ENCODE measurements around the gene PARD3. TPM values are rescaled to one million over a fixed set of nuclear protein-coding genes. Genes with fewer than 3 reads are reported as not detected.

Gene PARD3
- total RNA-seq, 1 experiment from 2014 or later = 24.3 TPM

DNA sequence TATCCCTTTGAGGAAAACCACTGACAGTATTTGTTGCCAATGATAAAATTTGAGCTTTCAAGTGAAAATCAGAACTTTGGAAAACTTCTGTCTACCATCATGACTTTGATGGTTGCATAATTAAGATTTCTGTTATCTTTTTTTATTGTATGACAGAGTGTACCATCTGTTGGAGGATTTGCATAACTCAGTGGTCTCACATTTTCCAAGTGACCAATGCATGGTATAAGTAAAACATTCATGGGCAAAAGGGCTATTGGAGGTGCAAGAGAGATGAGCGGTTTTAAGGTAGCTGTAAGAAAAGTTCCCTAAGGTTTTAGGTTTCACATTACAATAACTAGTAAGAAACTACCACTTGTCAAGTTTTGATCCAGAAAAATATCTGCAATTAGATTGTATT, 625.3 kb downstream of the PARD3 start:
- no peak for DNase-seq (ENCODE audit: low spot score)

DNA sequence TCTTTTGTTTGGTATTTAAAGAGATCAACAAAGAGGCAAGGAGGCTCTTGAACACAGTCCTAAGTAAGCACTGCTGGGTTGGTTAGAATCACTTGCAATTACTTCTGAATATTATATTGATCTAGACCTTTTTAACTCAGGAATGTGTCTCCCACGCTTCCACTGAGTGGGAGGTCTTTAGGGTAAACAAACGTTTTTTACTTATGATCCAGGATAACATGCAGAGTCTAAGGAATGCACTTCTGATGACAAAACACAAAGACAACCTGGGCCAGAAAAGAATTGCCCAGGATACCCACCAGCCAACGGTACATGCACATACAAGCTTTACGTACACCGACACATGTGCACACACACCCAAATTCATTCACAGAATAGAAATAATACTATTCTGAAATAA, 626.9 kb downstream of the PARD3 start:
- no peak for DNase-seq (ENCODE audit: low spot score)

DNA sequence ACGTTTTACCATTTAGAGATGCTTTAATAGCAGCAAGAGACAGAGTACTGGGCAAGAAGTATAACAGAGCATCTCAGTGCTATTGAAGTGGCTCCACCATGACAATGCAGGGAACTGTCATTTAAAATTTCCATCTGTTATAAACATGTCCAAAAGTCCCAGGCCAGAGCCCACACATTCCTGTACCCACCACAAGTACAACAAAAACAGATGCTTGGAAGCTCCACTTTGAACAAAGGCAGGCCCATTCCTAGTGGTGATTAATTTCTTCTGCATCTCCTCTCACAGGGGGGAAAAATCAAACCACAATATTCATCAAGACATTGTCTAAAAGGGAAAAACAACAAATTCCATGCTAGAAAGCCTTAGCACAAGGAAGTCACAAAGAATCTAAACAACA, 627.9 kb downstream of the PARD3 start:
- DNase-seq (ENCODE audit: low spot score) = no peak

DNA sequence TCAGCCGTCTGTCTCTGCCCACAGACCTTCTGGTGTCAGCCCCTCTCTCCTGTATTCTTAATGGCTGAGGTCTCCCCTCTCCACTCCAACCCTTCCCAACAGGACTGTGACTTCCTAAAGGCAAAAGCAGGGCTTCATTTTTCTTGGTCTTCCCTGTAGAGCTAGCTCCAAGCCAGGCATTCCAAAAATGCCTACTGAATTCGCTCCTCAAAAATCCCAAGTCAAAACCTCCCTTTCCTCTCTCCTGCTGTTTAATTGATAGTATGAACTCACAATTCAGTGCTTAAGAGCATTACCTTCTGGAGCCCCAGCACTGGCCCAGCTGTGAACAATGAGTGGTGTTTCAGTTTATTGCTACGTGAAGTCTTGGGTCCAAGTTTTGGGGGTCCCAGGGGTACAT, 628.4 kb downstream of the PARD3 start:
- DNase-seq (ENCODE audit: low spot score) = no peak

DNA sequence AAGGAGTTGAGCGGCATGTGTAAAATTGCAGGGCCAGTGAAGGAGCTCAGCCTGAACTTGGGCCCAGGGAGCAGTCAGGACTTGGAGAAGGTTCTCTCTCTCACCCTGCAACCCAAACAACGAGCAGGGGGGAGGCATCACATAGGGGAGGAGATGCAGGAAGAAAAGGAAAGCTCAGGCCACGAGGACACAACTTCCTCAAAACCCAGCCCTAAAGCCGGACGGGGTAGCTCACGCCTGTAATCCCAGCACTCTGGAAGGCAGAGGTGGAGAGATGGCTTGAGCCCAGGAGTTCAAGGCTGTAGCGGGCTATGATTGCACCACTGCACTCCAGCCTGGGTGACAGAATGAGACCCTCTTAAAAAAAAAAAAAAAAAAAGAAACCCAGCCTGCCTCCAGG, 629.1 kb downstream of the PARD3 start:
- no peak for DNase-seq (ENCODE audit: low spot score)

DNA sequence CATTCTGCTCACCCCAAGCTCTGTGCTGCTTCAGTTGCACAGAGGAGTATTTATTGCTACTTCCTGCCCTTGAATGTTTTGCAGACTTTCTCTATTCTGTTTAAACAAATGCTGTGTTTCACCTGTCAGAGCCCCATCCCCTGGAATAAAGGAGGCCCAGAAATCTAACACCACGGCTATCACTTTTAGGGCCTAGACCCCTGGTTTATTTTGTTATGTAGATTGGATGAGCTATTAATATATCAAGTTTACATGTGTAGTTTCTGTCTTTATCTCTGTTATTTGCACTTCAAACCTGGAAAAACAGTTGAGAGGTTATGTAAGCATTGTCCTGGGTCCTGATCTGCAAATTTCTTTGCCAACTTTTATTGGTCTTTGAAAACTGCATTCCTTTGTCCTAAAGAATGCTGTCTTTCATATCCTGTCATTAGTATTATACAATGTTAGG, 630.1 kb downstream of the PARD3 start:
- peak; percentile 12 for DNase-seq (ENCODE audit: low spot score)

DNA sequence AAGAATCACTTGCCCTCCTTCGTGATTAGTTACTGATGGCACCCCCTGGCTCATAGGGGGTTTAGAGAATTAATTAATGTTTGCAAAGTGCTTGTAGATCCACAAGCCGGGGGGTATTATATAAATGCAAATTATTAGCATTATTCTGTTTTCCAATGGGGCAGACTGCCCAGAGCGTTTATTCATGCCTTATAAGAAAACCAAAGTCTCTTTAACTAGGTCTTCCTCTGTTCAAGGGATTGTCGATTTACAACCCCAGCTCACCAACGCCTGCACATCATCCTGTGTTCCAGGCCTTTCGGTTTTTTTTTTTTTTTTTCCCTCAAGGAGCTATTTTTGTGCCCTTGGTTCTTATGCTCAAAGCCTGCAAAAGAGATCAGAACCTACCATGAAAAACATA, 630.7 kb downstream of the PARD3 start:
- no peak for DNase-seq (ENCODE audit: low spot score)

DNA sequence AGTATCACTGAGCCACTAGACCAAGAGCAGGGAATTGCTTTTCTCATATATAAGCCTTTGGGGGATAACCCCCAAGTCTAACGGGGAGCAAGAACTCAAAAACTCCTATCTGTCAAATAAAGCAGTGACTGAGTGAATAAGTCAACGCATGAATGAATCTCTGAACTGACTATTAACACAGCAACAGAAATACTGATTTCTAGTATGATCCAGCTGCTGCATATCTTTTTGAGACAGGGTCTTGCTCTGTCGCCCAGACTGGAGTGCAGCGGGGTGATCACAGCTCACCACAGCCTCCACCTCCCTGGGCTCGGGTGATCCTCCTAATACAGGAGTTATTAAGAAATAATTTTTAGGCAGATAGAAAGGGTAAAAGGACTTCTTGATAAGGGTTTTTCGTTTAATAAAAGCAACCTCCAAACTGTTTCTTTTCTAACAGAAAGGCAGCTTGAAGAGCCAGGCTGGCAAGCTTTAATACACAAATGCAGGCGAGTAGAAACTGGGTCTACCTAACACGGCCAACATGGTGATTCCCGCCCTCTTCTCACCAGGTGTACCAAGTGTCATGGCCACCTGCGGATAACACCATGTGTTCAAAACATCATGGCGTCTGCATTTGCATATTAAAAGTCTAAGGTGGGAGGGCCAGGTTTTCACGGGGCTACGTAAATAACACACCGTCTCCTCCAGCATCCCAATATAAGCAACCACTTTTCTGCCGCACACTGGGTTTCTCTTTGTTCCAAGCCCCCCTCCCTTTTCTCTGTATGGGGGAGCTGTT, 631.9 kb downstream of the PARD3 start:
- DNase-seq (ENCODE audit: low spot score) = no peak

DNA sequence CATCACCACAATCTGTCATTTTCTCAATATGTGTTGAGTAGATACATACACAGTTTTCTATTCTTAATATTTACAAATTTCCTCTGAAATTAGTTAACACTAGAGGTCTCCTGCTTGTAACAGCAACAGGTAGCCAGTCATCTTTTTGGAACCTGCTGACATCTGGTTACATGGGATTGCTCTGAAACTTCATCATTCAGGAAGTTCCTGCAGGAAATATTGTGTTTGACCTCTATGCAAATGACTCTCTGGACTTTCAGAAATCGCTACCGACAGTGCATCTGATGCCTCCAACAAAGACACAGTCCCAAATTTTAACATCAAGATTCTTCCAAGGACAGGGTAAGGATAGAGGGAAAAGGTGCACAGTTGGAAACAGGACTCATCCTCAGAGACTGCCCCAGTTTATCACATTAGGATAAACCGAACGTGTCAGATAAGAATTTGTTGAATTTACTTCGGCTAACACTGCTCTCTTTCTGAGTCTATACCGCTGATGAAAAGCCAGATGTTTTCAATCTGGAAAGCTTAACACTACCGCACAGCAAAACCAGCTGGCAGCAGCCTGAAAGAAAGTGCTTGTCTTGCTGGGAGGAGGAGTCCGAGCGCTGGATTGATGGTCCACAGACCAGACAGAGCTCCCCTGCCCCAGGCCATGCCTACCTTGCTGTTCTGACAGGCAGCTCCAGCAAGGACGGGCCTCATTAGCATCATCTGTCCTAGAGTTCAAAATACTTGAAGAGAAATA, 633.4 kb downstream of the PARD3 start:
- DNase-seq (ENCODE audit: low spot score) = no peak

DNA sequence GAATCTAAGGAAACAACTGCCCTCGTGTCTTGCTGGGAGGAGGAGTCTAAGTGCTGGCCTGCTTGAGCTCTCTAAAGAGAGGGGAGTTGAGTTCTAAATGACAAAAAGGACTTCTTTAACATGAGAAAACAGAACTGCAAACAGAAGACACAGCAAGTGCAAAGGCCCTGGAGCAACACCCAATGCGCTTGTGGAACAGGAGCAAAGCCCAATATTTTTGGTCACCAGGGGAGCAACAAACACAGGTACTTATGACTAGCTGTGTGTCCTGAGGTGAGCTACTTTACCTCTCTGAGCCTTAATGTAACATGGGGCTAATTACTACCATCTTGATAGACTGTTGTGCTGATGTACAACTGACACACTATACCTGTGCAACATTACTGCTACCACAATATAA, 634.3 kb downstream of the PARD3 start:
- no peak for DNase-seq (ENCODE audit: low spot score)

DNA sequence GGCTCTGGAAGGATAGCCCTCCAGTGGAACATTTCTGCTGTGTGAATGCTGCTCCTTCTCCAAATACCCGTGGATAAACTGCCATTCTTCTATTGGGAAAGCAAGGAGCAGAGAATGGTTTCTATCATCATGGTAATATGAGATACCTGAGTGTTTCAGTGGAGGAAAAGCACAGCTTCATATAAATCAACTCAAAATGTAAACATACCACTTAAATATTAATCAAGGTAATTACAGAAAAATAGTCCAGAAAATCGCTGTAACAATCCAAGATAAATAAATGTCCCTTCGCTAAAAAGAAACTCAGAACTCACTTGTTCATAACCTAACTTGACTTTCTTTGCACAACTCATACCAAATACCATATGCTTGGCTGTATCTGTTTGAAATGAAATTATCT, 635.8 kb downstream of the PARD3 start:
- no peak for DNase-seq (ENCODE audit: low spot score)

DNA sequence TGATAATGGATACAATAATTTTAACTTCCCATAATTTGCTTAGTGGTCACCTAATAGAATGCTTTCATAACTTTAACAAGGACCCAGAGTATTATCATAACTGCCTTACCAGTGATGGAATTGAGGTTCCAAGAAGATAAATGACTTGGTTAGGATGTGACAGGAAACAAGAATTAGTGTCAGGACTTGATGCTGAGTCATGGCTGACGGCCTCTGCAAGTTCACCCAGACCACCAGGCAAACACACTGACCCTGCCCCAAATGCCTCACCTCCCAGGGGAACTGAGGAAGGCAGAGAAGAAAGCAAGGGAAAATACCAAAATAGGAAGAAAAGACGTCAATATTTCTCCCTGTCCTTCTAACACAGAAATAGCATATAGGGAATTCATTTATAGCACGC, 636.3 kb downstream of the PARD3 start:
- no peak for DNase-seq (ENCODE audit: low spot score)

DNA sequence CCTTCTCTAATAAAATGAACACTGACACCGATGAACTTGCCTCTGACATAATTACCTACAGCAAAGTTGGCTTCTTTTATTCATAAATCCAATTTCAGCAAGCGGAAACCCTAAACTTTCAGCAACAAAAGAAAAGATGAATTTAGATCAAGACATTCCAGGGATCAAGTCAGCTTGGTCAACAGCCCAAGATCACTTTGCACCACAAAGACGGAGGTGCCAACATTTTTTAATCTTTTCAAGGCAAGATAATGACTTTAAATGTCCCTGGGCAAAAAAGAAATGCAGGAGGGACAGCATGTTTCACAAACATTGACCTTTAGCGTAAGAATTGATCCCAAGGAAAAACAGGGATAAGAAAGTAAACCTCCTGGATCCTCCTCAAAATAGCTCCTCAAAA, 636.9 kb downstream of the PARD3 start:
- no peak for DNase-seq (ENCODE audit: low spot score)

DNA sequence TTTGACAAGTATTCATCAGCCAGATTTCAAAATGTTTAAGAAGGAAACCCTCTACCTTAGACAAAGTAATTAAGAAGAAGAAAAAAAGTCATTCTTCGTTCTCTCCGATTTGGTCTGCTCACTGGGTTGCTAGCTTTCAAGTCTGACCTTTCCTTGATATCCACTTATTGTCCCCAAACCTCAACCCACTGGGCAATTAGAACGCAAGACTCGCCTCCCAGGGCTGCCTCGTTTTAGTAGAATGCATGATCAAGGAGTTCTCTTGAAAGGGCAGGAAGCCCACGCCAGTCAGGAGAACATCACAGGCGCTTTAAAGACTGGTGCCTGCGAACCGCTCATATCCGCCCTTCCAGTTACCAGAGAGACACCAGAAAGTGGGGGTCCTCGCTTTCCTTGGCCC, 637.7 kb downstream of the PARD3 start:
- no peak for DNase-seq (ENCODE audit: low spot score)

DNA sequence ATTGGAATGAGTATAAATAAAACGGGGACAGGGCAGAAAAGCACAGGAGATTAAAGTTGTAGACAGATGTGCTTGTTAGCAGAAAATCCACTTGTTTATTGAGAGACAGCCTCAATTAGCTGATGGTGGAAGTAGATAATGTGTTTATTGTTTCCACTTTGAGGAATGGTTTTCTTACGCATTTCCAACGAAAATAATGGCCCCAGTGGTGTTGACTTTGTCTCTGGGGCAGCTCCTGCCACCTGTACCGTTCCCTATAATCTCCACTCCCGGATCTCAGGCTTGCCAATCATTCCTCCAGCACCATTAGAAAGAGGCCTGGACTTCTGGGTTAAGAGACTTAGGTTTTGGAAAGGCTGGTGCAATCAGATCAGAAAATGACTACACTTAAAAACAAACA, 638.7 kb downstream of the PARD3 start:
- no peak for DNase-seq (ENCODE audit: low spot score)

DNA sequence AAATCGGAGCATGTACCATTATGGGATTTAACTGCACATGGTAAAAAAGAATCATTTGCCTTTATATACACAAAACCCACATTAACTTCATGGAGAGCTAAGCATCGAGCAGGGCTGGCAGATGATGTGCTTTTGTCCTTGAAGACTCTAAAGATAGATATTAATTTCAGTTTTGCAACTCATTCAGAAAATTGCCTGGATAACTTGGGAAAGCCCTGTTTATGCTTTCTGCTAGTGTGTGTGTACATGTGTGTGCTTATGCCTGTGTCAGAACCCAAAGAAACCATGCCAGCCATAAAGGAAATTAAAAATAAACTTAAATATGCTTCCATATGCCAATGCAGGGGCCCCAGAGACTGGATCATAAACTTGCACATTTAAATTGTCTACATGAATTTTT, 640.0 kb downstream of the PARD3 start:
- DNase-seq (ENCODE audit: low spot score) = no peak

DNA sequence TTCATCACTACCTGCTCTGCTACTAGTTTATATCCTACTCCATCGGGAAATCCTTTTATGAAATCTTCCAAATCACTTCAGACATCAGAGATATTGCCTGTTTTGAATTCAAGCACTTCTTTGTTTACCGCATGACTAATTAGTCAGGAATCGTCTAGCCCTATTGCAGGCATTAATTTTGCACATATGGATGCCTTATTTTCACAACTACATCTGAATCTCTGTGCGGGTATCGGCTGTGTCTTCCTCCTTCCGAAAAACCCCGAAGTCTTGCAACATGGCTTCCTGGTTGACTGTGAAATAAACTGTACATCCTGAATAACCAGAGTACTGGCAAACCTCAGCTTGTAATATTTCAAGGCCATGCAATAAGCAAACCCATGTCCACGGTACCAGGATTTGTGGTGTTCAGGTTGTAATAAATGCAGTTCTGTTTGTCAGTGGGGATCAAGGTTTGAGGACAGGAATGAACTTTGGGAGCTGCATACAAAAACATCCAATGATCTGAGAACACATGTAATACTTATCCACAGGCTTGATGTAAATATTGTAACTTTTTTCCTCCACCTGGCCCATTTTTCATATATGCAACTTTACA, 642.1 kb downstream of the PARD3 start:
- no peak for DNase-seq (ENCODE audit: low spot score)

DNA sequence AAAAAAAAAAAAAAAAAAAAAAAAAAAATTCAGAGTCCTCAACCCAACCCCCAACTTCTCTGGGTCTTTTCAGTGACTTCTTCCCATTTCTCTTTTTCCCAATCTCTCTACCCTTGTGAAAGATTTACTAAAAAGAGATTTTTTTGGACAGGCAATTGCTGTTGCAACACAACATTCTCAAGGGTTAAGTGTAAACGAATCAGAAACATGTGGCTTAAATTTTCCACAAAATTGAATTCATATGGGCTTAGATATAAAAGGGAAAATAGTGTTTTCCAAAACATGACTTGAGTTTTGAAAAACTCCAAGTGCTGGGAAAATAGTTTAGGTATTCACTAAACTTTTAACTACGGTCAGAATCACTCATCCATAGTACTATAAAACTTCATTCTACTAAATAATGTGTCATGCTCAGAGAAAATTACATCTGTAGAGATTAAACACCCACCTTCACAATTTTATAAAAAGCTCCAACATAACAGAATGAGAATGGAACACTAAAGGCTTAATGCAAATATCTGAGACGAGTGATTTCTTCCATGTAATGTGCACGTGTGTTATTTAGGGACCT, 643.1 kb downstream of the PARD3 start:
- no peak for DNase-seq (ENCODE audit: low spot score)

DNA sequence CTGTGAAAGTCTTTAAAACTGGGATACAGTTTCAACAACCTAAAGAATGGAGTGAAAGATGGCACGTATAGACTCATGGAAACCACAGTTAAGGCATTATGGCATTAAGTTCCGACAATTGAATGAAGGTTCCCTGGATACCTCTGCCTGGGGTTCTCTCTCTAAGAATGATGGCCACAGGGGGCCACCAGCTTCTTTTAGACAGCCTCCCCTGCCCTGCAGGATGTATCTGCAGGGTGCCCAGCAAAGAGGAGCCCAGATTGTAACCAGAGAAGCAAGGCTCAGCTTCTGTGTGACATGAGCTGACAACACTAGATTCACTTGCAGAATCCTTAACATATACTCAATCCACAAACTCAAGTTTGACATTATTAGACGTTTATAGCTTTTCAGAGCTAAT, 645.4 kb downstream of the PARD3 start:
- DNase-seq (ENCODE audit: low spot score) = no peak

DNA sequence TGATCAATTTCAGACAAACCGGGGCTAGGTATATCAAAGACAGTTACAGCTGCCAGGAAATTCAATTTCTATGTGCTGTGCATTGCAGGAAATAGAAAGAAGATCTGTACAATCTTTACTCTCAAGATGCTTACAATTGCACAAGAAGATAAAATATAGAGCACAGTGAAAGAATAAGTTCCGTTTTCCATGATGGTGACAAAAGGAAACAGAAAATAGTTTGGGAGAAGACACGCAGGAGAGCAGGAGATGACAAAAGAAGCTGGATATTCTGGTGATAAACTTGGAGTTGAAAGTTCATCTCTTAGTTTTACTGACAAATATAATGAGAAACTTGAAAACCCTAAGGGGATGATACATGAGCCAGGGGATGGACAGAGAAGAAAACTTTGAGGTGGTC, 646.0 kb downstream of the PARD3 start:
- no peak for DNase-seq (ENCODE audit: low spot score)

DNA sequence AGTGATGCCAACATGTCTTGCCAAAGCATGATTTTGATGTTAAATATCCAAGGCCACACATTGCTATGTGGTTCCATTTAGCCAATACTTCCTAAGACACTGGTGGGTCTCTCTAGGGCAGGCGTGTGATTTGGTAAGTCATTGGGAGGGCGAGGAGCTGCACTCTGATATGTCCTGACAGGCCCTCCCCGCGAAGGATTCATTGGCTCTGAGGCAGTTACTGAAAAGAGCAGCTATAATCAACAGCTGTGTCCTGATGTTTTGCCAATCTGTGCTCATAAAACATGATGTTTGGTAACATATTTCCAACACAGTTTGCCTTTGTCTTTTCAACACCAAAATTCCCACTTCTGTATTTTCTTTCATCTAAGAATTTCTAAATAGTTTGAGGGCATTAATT, 646.7 kb downstream of the PARD3 start:
- DNase-seq (ENCODE audit: low spot score) = no peak

DNA sequence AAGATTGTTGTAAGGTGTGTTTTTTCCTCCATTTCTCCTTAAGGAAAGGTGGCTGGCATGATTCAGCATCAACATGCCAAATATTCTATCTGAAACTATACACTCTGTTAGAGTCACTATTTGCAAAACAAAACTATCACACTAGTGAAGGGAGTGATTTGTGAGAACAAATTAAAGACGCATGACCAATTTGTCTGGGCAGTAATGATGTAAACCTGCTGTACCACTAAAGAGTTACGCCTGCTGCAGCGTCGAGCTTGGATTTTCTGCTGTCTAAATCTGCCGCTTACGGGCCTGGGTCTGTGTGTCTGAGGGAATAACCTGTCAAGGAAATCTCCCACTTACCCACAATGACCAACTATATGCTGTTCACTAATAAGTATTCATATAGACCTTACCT, 648.3 kb downstream of the PARD3 start:
- no peak for DNase-seq (ENCODE audit: low spot score)

DNA sequence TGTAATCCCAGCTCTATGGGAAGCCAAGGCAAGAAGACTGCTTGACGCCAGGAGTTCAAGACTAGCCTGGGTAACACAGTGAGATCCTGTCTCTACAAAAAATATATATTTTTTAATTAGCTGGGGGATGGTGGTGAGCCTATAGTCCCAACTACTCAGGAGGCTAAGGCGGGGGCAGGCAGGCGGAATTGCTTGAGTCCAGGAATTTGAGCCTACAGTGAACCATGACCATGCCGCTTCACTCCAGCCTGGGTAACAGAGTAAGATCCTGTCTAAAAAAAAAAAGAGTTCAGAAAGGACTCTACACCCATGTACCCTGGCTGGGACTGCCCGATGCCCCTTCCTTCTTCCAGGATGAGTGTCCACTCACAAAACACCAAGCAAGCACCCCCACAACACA, 648.7 kb downstream of the PARD3 start:
- DNase-seq (ENCODE audit: low spot score) = no peak

Data from HT-29 (cell line).